ENCODE measurements around the gene IKBKE.

GRCh38 chr1:206521127-206521526 is 50.9 kb downstream of the IKBKE start:
- no peak for TF ChIP-seq CTCF (IDR thresholded peaks at IDR 0.05)
- TF ChIP-seq POLR2AphosphoS5 (IDR thresholded peaks at IDR 0.05; ENCODE audit: low read depth, low read length) = no peak
- no peak for TF ChIP-seq TCF7L2 (IDR thresholded peaks at IDR 0.05; ENCODE audit: low read depth, low read length)
- TF ChIP-seq REST (IDR thresholded peaks at IDR 0.05; ENCODE audit: insufficient read depth in 1 of 2, low read depth in 2 of 2, low read length in 1 of 2) = no peak
